ENCODE results near the gene KHDRBS1. TPM values are rescaled to one million over a fixed set of nuclear protein-coding genes. Genes with fewer than 3 reads are reported as not detected.

KHDRBS1 gene
- total and polyA plus RNA-seq, 2 of the 13 experiments (the other 11 are each of a cell fraction or from before 2014, with no cell fraction given) = 25.1 to 39.0 TPM

DNA sequence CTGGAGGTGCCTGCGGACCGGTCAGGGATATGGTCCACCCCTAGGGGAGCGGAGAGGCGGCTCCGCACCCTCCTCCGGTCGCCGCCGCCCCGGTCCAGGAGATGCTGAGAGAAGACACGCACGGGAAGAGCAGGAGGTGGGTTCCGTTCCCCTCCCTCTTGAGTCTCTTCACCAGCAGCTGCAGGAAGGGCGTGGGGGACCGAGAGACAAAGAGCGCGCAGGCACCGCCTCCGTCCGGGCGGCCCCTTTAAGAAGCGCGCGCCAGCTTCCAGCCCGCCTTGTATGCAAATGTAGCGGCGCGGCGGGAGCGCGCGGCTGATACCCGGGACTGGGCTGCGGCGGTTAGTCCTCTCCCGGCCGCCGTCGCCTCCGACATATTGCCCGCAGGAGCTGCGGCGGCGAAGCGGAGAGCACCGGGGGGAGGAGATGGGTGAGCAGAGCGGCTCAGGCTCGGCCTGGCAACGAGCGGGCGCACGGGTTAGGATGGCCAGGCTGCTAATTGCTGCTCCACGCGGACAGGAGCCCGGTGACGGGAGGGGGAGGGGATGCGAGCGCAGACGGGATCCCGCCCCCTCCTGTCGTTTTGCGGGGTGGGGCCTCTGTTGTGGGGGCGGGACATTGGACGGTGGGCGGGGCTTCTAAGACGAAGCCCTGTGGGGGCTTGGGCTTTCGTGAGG is 59.1 kb downstream of the KHDRBS1 start, which contains the start of gene TMEM39B (continued):
- TF ChIP-seq ZNF275 (CRISPR knock-in tag; IDR thresholded peaks at IDR 0.05; ENCODE audit: borderline replicate concordance) (peak; percentile 79; the same call in 1 of the 2 replicates), FIP1L1 (IDR thresholded peaks at IDR 0.05; ENCODE audit: borderline replicate concordance, insufficient read depth, low read depth, low read length) (no peak), TP53 (CRISPR knock-in tag; conservative IDR thresholded peaks at IDR 0.05) (no peak), ISX (CRISPR knock-in tag; conservative IDR thresholded peaks at IDR 0.05) (no peak), ARID3A (IDR thresholded peaks at IDR 0.05; ENCODE audit: low read depth, low read length) (no peak), RBAK (CRISPR knock-in tag; IDR thresholded peaks at IDR 0.05) (no peak), MEIS1 (CRISPR knock-in tag; IDR thresholded peaks at IDR 0.05; ENCODE audit: borderline replicate concordance) (0 out of 2 replicates have a peak, but pooled peaks have one; percentile 37), ZNF747 (CRISPR knock-in tag; IDR thresholded peaks at IDR 0.05; ENCODE audit: borderline replicate concordance) (peak; percentile 88; the same call in 1 of the 2 replicates), ZFP36L2 (CRISPR knock-in tag; IDR thresholded peaks at IDR 0.05) (no peak), ZNF121 (CRISPR knock-in tag; IDR thresholded peaks at IDR 0.05) (peak; percentile 51; the same call in 1 of the 2 replicates), ONECUT2 (CRISPR knock-in tag; IDR thresholded peaks at IDR 0.05) (no peak), U2AF1 (optimal IDR thresholded peaks at IDR 0.05; ENCODE audit: low read depth, low read length) (no peak), ZNF577 (CRISPR knock-in tag; IDR thresholded peaks at IDR 0.05; ENCODE audit: borderline replicate concordance, low read depth) (no peak; the same call in 1 of the 2 replicates), CCAR2 (optimal IDR thresholded peaks at IDR 0.05; ENCODE audit: low read depth, low read length) (no peak), JDP2 (CRISPR knock-in tag; IDR thresholded peaks at IDR 0.05; ENCODE audit: borderline replicate concordance) (no peak), NKX3-1 (CRISPR knock-in tag; IDR thresholded peaks at IDR 0.05) (no peak), ZNF317 (CRISPR knock-in tag; IDR thresholded peaks at IDR 0.05) (peak; percentile 76; the same call in 1 of the 2 replicates), SNAPC2 (CRISPR knock-in tag; IDR thresholded peaks at IDR 0.05) (peak; percentile 92), ZSCAN20 (CRISPR knock-in tag; IDR thresholded peaks at IDR 0.05; ENCODE audit: borderline replicate concordance) (no peak), MIER3 (CRISPR knock-in tag; IDR thresholded peaks at IDR 0.05; ENCODE audit: borderline replicate concordance) (no peak), KMT2B (CRISPR knock-in tag; IDR thresholded peaks at IDR 0.05) (peak; percentile 83), DR1 (CRISPR knock-in tag; IDR thresholded peaks at IDR 0.05) (peak; percentile 75), ZKSCAN1 (IDR thresholded peaks at IDR 0.05; ENCODE audit: low read length) (no peak), ZFP41 (CRISPR knock-in tag; IDR thresholded peaks at IDR 0.05; ENCODE audit: borderline replicate concordance) (no peak; the same call in 1 of the 2 replicates), TGIF2 (CRISPR knock-in tag; IDR thresholded peaks at IDR 0.05) (no peak)
- TF ChIP-seq, protein P1, sequence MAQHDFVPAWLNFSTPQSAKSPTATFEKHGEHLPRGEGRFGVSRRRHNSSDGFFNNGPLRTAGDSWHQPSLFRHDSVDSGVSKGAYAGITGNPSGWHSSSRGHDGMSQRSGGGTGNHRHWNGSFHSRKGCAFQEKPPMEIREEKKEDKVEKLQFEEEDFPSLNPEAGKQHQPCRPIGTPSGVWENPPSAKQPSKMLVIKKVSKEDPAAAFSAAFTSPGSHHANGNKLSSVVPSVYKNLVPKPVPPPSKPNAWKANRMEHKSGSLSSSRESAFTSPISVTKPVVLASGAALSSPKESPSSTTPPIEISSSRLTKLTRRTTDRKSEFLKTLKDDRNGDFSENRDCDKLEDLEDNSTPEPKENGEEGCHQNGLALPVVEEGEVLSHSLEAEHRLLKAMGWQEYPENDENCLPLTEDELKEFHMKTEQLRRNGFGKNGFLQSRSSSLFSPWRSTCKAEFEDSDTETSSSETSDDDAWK (CRISPR knock-in tag; IDR thresholded peaks at IDR 0.05) = no peak
- TF ChIP-seq, protein P2, sequence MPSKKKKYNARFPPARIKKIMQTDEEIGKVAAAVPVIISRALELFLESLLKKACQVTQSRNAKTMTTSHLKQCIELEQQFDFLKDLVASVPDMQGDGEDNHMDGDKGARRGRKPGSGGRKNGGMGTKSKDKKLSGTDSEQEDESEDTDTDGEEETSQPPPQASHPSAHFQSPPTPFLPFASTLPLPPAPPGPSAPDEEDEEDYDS (CRISPR knock-in tag; IDR thresholded peaks at IDR 0.05) = peak; percentile 73
